Measurements from ENCODE around the gene CHST15. TPM values are rescaled to one million over a fixed set of nuclear protein-coding genes. Genes with fewer than 3 reads are reported as not detected.

Gene CHST15
- total RNA-seq, 2 donors from 2014 or later = 4.7 to 10.2 TPM

- no peak overlapping the region for H3K4me3 ChIP-seq
- H3K36me3 ChIP-seq = no peaks in the 10 kb centered on the region
- intact Hi-C loops (cut with DNase I) = no loop called here
- no peak for DNase-seq
- no peak overlapping the region for H3K27ac ChIP-seq
- H3K27me3 ChIP-seq = no peaks in the 10 kb centered on the region
- no peaks in the 10 kb centered on the region for H3K9me3 ChIP-seq
- no peak overlapping the region for H3K9ac ChIP-seq (ENCODE audit: low read depth in 2 of 2, low read length in 2 of 2)
- no peak for TF ChIP-seq CTCF (IDR thresholded peaks at IDR 0.05)
- no peaks in the 10 kb centered on the region for H3K4me1 ChIP-seq
Observed at GRCh38 chr10:124040451-124041188, 52.8 kb downstream of the CHST15 start.

- H3K9ac ChIP-seq (ENCODE audit: low read depth in 2 of 2, low read length in 2 of 2) = no peak overlapping the region
- intact Hi-C loops (cut with DNase I) = no loop called here
- DNase-seq = no peak
Observed at GRCh38 chr10:124039483-124040013, 53.9 kb downstream of the CHST15 start.

GRCh38 chr10:124037784-124038183 is 55.6 kb downstream of the CHST15 start:
- no peak for DNase-seq
- no peak overlapping the region for H3K27ac ChIP-seq
- H3K27me3 ChIP-seq = no peaks in the 10 kb centered on the region
- no peak overlapping the region for H3K4me3 ChIP-seq
- H3K9ac ChIP-seq (ENCODE audit: low read depth in 2 of 2, low read length in 2 of 2) = no peak overlapping the region
- no peaks in the 10 kb centered on the region for H3K9me3 ChIP-seq
- TF ChIP-seq CTCF (IDR thresholded peaks at IDR 0.05) = no peak
- H3K36me3 ChIP-seq = no peaks in the 10 kb centered on the region
- H3K4me1 ChIP-seq = no peaks in the 10 kb centered on the region
- intact Hi-C loops (cut with DNase I) = no loop called here

More at GRCh38 chr10:124039483-124040013, 53.9 kb downstream of the CHST15 start:
- Histone ChIP-seq H3K4me3 (no peak overlapping the region), H3K36me3 (no peaks in the 10 kb centered on the region), H3K4me1 (no peaks in the 10 kb centered on the region), H3K27ac (no peak overlapping the region), H3K9me3 (no peaks in the 10 kb centered on the region), H3K27me3 (no peaks in the 10 kb centered on the region)
- no peak for TF ChIP-seq CTCF (IDR thresholded peaks at IDR 0.05)

- H3K9me3 ChIP-seq = no peaks in the 10 kb centered on the region
- DNase-seq = no peak
- H3K36me3 ChIP-seq = no peaks in the 10 kb centered on the region
- H3K27ac ChIP-seq = no peak overlapping the region
- H3K27me3 ChIP-seq = no peaks in the 10 kb centered on the region
- H3K9ac ChIP-seq (ENCODE audit: low read depth in 2 of 2, low read length in 2 of 2) = no peak overlapping the region
- H3K4me1 ChIP-seq = no peaks in the 10 kb centered on the region
- no peak overlapping the region for H3K4me3 ChIP-seq
- intact Hi-C loops (cut with DNase I) = no loop called here
- TF ChIP-seq CTCF (IDR thresholded peaks at IDR 0.05) = no peak
Observed at GRCh38 chr10:124037286-124037685, 56.1 kb downstream of the CHST15 start.

DNA sequence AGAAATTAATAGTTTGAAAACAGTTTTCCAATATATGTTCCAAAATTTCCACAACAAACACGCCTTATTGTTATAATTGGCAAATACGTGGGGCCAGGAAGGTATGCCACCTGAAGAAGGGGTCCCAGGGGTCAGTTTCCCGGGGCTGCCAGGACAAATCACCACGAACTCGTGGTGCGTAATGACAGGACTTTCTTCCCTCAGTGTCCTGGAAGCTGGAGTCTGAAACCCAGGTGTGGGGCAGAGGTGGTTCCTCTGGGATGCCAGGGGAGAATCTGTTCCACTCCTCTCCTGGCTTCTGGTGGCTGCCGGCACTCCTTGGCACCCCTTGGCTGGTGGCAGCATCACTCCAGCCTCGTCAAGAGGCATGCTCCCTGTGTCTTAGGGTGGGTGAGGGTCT is 56.7 kb downstream of the CHST15 start:
- H3K27ac ChIP-seq = no peak overlapping the region
- TF ChIP-seq CTCF (IDR thresholded peaks at IDR 0.05) = no peak
- no peaks in the 10 kb centered on the region for H3K36me3 ChIP-seq
- intact Hi-C loops (cut with DNase I) = no loop called here
- no peak overlapping the region for H3K4me3 ChIP-seq
- H3K9me3 ChIP-seq = no peaks in the 10 kb centered on the region
- no peaks in the 10 kb centered on the region for H3K4me1 ChIP-seq
- DNase-seq = no peak
- no peaks in the 10 kb centered on the region for H3K27me3 ChIP-seq
- H3K9ac ChIP-seq (ENCODE audit: low read depth in 2 of 2, low read length in 2 of 2) = no peak overlapping the region

Data from colonic mucosa (tissue), 4 donors.